HepG2 (cell line): ENCODE results near the gene FOXG1. TPM values are rescaled to one million over a fixed set of nuclear protein-coding genes. Genes with fewer than 3 reads are reported as not detected.

Experiments
- ATAC-seq: fragments of 200-7000 bp; cut with Tn5 transposase; 3 replicates; pipeline ENCODE4 v1.9.1; 2020; ENCODE audit warnings: mild to moderate bottlenecking, moderate library complexity
- BruUV-seq: library from RNA; stranded (reverse); fragments of 400-500 nt; replicated peaks from 2 replicates; lab custom pipeline; 2021; lab: Mats Ljungman, UMichigan
- CTCF ChIA-PET: fragments of 300-600 bp; formaldehyde crosslinking; extraction: SDS; loops from one replicate; lab custom pipeline; 2021; ENCODE audit warnings: low total read pairs, inconsistent platforms, low intra/inter-chr PET ratio; lab: Yijun Ruan, JAX
- POLR2A ChIA-PET: fragments of 350-600 bp; sonication (Branson Sonifier 250); formaldehyde crosslinking; loops from one replicate; lab custom pipeline; 2020; ENCODE audit warnings: antibody characterized with exemption, inconsistent platforms; lab: Yijun Ruan, JAX
- DNase-seq: peaks from one replicate; pipeline ENCODE4 v3.0.0-alpha.2; 2015; ENCODE audit warnings: low spot score
- FAIRE-seq: peaks from 3 replicates; lab custom pipeline; 2011; peaks lifted over from hg19 to GRCh38; lab: Jason Lieb, UNC
- H2AFZ ChIP-seq: one replicate; pipeline ENCODE4 v1.6.1; 2011; ENCODE audit warnings: low read length, inconsistent platforms
- H3K27ac ChIP-seq: fragments of 300-600 bp; 3 replicates; pipeline ENCODE4 v1.8.0; 2011; ENCODE audit warnings: mixed run types, mild to moderate bottlenecking, mixed read lengths, low read length, inconsistent platforms; ENCODE audit not compliant: insufficient read depth; ENCODE audit errors: extremely low read length
- H3K27me3 ChIP-seq, 2 experiments: fragments of 200-600 bp in 1 of 2; 2 replicates in 1 of 2; 3 replicates in 1 of 2; pipeline versions ENCODE4 v1.6.0 to v1.8.0; 2011; ENCODE audit warnings: low read length in 2 of 2, mild to moderate bottlenecking in 2 of 2, moderate library complexity in 2 of 2, inconsistent platforms in 1 of 2; ENCODE audit not compliant: insufficient read depth in 2 of 2, control insufficient read depth in 1 of 2
- H3K36me3 ChIP-seq, 2 experiments: fragments of 200-600 bp in 1 of 2; replicated peaks in 1 of 2; 2 replicates in 1 of 2; 3 replicates in 1 of 2; pipeline versions ENCODE4 v1.5.1 to v1.8.0; 2011; ENCODE audit warnings: low read length in 2 of 2, inconsistent platforms in 1 of 2; ENCODE audit not compliant: insufficient read depth in 2 of 2, control insufficient read depth in 1 of 2
- H3K4me1 ChIP-seq: 2 replicates; pipeline ENCODE4 v1.5.1; 2012; ENCODE audit warnings: low read length, inconsistent platforms; ENCODE audit not compliant: insufficient read depth
- H3K4me2 ChIP-seq: 2 replicates; pipeline ENCODE4 v1.6.0; 2011; ENCODE audit warnings: low read depth, low read length, inconsistent platforms
- H3K4me3 ChIP-seq, 3 experiments: fragments of 200-600 bp in 1 of 3; sonication (generic), shearing (Covaris generic) in 1 of 3; replicated peaks in 1 of 3; 2 replicates each; pipeline ENCODE4 v1.5.1; 2011 to 2016; ENCODE audit warnings: low read length in 3 of 3, inconsistent platforms in 2 of 3, low read depth in 2 of 3, mild to moderate bottlenecking in 2 of 3, control low read depth in 1 of 3, mixed read lengths in 1 of 3; ENCODE audit not compliant: insufficient read depth in 1 of 3
- H3K79me2 ChIP-seq: one replicate; pipeline ENCODE4 v1.6.1; 2011; ENCODE audit warnings: low read length, inconsistent platforms; ENCODE audit not compliant: insufficient read depth
- H3K9ac ChIP-seq: 2 replicates; pipeline ENCODE4 v1.6.0; 2011; ENCODE audit warnings: mild to moderate bottlenecking, low read depth, low read length, inconsistent platforms; ENCODE audit not compliant: insufficient read depth
- H3K9me3 ChIP-seq: 2 replicates; pipeline ENCODE4 v1.5.1; 2012; ENCODE audit warnings: mild to moderate bottlenecking, low read length
- H4K20me1 ChIP-seq: 2 replicates; pipeline ENCODE4 v1.6.0; 2011; ENCODE audit warnings: inconsistent platforms, mild to moderate bottlenecking, low read length, moderate library complexity; ENCODE audit not compliant: insufficient read depth
- ATF7 ChIP-seq, 2 experiments: fragments of 450-650 bp in 1 of 2; sonication (generic) in 1 of 2; formaldehyde crosslinking in 1 of 2; IDR thresholded peaks; 2 replicates each; pipeline versions ENCODE4 v1.4.0 to v1.6.1; 2016 to 2020; ENCODE audit warnings: antibody characterized with exemption in 1 of 2, mild to moderate bottlenecking in 1 of 2, missing genetic modification reagents in 1 of 2
- BHLHE40 ChIP-seq: IDR thresholded peaks from 2 replicates; pipeline ENCODE4 v1.6.1; 2011; ENCODE audit warnings: low read length, improper control_type of control experiment
- JUNB ChIP-seq: sonication (generic); formaldehyde crosslinking; IDR thresholded peaks from 2 replicates; pipeline ENCODE4 v1.8.0; 2022; ENCODE audit warnings: missing genetic modification reagents, mild to moderate bottlenecking, borderline replicate concordance
- KDM5A ChIP-seq: fragments of 200-600 bp; sonication (generic); IDR thresholded peaks from 2 replicates; pipeline ENCODE4 v1.7.0; 2018; ENCODE audit warnings: antibody characterized with exemption, mild to moderate bottlenecking, low read length, borderline replicate concordance
- ZNF790 ChIP-seq: sonication (generic); formaldehyde crosslinking; IDR thresholded peaks from 2 replicates; pipeline ENCODE4 v1.8.0; 2022; ENCODE audit warnings: missing genetic modification reagents, mild to moderate bottlenecking, borderline replicate concordance
- WGBS: methylation state at CpG from one replicate; pipeline ENCODE4 v1.1.6; 2017; ENCODE audit warnings: low lambda C conversion rate; 5-methylcytosine and 5-hydroxymethylcytosine counted together
- in situ Hi-C: cut with HindIII; loops from 2 replicates; pipeline ENCODE4 v1.10.0; 2017; ENCODE audit warnings: low pct_unique_long_range_greater_than_20kb; ENCODE audit not compliant: extremely low pct_ligation_motif_present
- intact Hi-C: fragments of 100-400 bp; cut with micrococcal nuclease; formaldehyde crosslinking; loops from one replicate; pipeline ENCODE4 v1.10.0; 2022; ENCODE audit not compliant: unreplicated experiment
- polyA plus RNA-seq, 8 experiments: library from polyadenylated mRNA; depleted of rRNA in 3 of 8; stranded (reverse) in 7 of 8; unstranded in 1 of 8; fragments of >200 nt; fragmentation: Illumina TruSeq in 4 of 8; extraction: Trizol in 4 of 8; gene quantifications; 2 replicates each; pipeline versions ENCODE4 v1.2.1 to v1.2.3, GENCODE V29; 2011 to 2016; ENCODE audit warnings: low read depth in 4 of 8, missing spikeins in 1 of 8, mixed read lengths in 1 of 8; ENCODE audit not compliant: insufficient read depth in 1 of 8
- total RNA-seq, 5 experiments: library from RNA; depleted of rRNA; stranded (reverse); fragments of >200 nt; fragmentation: Illumina TruSeq; extraction: Trizol; gene quantifications; 2 replicates each; pipeline ENCODE4 v1.2.3, GENCODE V29; 2016; ENCODE audit warnings: low read depth in 1 of 5
- TF ChIP-seq, protein P1 (sequence below): sonication (generic); formaldehyde crosslinking; IDR thresholded peaks from 2 replicates; pipeline ENCODE4 v1.8.0; 2022; ENCODE audit warnings: mild to moderate bottlenecking, missing genetic modification reagents, moderate library complexity
- TF ChIP-seq, protein P2 (sequence below): sonication (generic); formaldehyde crosslinking; IDR thresholded peaks from 2 replicates; pipeline ENCODE4 v1.4.0; 2020; ENCODE audit warnings: mild to moderate bottlenecking, missing genetic modification reagents
- TF ChIP-seq, protein P3 (sequence below): sonication (generic); formaldehyde crosslinking; conservative IDR thresholded peaks from 2 replicates; pipeline ENCODE4 v1.4.0; 2020; ENCODE audit warnings: mild to moderate bottlenecking, missing genetic modification reagents, moderate library complexity

The FOXG1 gene
- total and polyA plus RNA-seq, 2 of the 13 experiments (the other 11 are each of a cell fraction or from before 2014, with no cell fraction given) = not detected

DNA sequence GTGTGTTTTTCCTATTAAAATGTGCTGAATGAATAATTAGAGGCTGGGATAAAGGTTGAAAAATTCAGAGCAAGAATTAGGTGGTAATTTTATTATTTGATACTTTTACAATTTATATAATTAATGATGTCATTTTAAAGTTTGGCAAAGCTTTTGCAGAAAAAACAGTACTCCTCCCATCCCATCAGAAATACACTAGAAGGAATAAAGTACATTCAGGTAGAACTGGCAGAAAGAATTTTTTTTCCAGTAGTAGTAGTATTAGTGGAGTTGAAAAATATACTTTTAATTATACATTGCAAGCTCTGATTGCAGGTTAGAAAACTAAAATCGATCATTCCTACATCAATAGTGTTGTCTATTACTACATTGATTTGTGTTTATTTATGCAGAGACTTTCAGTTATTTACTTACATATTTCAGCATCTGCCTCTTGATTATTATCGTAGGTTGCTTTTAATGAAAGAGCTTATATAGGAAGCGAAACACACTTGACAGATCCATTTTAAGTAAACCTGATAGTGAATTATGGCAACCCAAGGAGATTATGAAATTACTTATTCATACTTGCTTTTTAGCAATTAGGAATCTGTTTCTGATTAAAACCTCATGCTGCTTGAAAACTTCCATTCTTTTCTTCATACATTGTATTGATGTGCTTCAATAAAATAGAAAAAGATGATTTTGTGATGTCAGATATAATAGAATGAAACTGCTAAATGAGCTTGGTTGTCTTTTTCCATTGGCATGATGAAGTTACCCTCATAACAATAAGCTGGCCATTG is 10.1 kb downstream of the FOXG1 start:
- intact Hi-C loops = no loop called here
- DNase-seq (no peak), ATAC-seq (no peak), FAIRE-seq (no peak)
- Histone ChIP-seq H3K4me1 (no peaks in the 10 kb centered on the region), H3K9ac (no peak overlapping the region), H3K36me3 (no peaks in the 10 kb centered on the region), H4K20me1 (no peaks in the 10 kb centered on the region), H3K4me2 (no peak overlapping the region), H3K27me3 (peaks cover 0 to 28% of the 10 kb centered on the region in 2 experiments; a peak in 3 of 5 replicates), H3K79me2 (no peaks in the 10 kb centered on the region), H3K4me3 (no peak overlapping the region), H3K27ac (no peak overlapping the region), H2AFZ (no peak overlapping the region), H3K9me3 (no peaks in the 10 kb centered on the region)
- POLR2A ChIA-PET = no interaction called here
- WGBS = 1% methylated on average over 3 of the region's 3 CpGs
- CTCF ChIA-PET = no interaction called here
- in situ Hi-C loops = no loop called here
- TF ChIP-seq ATF7 (IDR thresholded peaks at IDR 0.05) (peak; percentile 89), ATF7 (CRISPR knock-in tag; IDR thresholded peaks at IDR 0.05) (no peak)
- TF ChIP-seq, protein P1, sequence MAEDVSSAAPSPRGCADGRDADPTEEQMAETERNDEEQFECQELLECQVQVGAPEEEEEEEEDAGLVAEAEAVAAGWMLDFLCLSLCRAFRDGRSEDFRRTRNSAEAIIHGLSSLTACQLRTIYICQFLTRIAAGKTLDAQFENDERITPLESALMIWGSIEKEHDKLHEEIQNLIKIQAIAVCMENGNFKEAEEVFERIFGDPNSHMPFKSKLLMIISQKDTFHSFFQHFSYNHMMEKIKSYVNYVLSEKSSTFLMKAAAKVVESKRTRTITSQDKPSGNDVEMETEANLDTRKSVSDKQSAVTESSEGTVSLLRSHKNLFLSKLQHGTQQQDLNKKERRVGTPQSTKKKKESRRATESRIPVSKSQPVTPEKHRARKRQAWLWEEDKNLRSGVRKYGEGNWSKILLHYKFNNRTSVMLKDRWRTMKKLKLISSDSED (CRISPR knock-in tag) = no peak
- BruUV-seq = no TSS peak

DNA sequence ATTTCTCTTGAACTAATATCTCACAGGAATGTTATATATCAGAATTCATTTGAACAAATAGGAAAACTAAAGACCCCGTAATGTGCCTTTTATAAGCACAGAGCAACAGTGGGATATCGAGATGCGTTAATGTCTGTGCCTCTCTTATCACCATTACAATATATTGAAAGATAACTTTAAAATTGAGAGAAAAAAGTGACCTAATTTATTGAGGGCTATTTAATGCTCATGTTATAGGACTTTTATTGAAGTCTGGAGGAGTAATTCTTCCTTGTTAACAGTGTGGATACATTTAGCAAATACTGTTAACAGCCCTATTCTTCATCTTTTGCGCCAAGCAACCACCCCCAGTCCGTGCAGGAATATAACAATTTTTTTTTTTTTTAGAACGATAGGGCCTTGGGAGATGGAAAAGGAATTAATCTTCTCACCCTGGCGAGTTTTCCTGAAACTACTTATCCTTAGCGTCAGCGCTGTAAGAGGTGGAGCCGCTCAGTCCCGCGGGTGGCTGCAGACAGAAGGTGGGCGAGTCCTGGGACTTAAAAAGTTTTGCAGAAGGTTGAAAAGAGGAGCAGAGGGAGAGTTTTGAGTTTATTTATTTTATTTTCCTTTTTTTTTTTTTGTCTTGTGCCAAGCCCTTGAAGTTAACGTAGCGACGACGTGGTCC is 11.0 kb downstream of the FOXG1 start:
- CTCF ChIA-PET = no interaction called here
- Histone ChIP-seq H3K4me1 (no peaks in the 10 kb centered on the region), H3K4me3 (no peak overlapping the region), H3K9me3 (no peaks in the 10 kb centered on the region), H4K20me1 (no peaks in the 10 kb centered on the region), H3K27me3 (peaks cover 0 to 28% of the 10 kb centered on the region in 2 experiments; a peak in 3 of 5 replicates), H2AFZ (no peak overlapping the region), H3K4me2 (no peak overlapping the region), H3K79me2 (no peaks in the 10 kb centered on the region), H3K27ac (no peak overlapping the region), H3K9ac (no peak overlapping the region), H3K36me3 (no peaks in the 10 kb centered on the region)
- POLR2A ChIA-PET = no interaction called here
- FAIRE-seq = no peak
- ATAC-seq = no peak
- intact Hi-C loops (no loop called here), in situ Hi-C loops (no loop called here)
- WGBS = 38% methylated on average over 17 of the region's 17 CpGs
- DNase-seq = no peak
- BruUV-seq = no TSS peak
- TF ChIP-seq, protein P2, sequence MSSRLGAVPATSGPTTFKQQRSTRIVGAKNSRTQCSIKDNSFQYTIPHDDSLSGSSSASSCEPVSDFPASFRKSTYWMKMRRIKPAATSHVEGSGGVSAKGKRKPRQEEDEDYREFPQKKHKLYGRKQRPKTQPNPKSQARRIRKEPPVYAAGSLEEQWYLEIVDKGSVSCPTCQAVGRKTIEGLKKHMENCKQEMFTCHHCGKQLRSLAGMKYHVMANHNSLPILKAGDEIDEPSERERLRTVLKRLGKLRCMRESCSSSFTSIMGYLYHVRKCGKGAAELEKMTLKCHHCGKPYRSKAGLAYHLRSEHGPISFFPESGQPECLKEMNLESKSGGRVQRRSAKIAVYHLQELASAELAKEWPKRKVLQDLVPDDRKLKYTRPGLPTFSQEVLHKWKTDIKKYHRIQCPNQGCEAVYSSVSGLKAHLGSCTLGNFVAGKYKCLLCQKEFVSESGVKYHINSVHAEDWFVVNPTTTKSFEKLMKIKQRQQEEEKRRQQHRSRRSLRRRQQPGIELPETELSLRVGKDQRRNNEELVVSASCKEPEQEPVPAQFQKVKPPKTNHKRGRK = no peak
- TF ChIP-seq JUNB (CRISPR knock-in tag) (no peak), ZNF790 (CRISPR knock-in tag) (no peak), KDM5A (no peak), BHLHE40 (no peak)
- TF ChIP-seq, protein P3, sequence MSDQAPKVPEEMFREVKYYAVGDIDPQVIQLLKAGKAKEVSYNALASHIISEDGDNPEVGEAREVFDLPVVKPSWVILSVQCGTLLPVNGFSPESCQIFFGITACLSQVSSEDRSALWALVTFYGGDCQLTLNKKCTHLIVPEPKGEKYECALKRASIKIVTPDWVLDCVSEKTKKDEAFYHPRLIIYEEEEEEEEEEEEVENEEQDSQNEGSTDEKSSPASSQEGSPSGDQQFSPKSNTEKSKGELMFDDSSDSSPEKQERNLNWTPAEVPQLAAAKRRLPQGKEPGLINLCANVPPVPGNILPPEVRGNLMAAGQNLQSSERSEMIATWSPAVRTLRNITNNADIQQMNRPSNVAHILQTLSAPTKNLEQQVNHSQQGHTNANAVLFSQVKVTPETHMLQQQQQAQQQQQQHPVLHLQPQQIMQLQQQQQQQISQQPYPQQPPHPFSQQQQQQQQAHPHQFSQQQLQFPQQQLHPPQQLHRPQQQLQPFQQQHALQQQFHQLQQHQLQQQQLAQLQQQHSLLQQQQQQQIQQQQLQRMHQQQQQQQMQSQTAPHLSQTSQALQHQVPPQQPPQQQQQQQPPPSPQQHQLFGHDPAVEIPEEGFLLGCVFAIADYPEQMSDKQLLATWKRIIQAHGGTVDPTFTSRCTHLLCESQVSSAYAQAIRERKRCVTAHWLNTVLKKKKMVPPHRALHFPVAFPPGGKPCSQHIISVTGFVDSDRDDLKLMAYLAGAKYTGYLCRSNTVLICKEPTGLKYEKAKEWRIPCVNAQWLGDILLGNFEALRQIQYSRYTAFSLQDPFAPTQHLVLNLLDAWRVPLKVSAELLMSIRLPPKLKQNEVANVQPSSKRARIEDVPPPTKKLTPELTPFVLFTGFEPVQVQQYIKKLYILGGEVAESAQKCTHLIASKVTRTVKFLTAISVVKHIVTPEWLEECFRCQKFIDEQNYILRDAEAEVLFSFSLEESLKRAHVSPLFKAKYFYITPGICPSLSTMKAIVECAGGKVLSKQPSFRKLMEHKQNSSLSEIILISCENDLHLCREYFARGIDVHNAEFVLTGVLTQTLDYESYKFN (CRISPR knock-in tag) = no peak
